Measurements from ENCODE around the gene ATRN.

The ATRN gene

GRCh38 chr20:3655131-3655405 lies 184.2 kb downstream of the ATRN start:
- TF ChIP-seq CTCF (IDR thresholded peaks at IDR 0.05; ENCODE audit: borderline replicate concordance, insufficient read depth, low read depth, low read length): no peak
- H3K4me3 ChIP-seq (ENCODE audit: low read depth, low read length): no peak overlapping the region

- TF ChIP-seq CTCF (IDR thresholded peaks at IDR 0.05; ENCODE audit: borderline replicate concordance, insufficient read depth, low read depth, low read length): no peak
- H3K4me3 ChIP-seq (ENCODE audit: low read depth, low read length): no peak overlapping the region
Observed at GRCh38 chr20:3658019-3658715, 187.3 kb downstream of the ATRN start.

- no peak overlapping the region for H3K4me3 ChIP-seq (ENCODE audit: low read depth, low read length)
- no peak for TF ChIP-seq CTCF (IDR thresholded peaks at IDR 0.05; ENCODE audit: borderline replicate concordance, insufficient read depth, low read depth, low read length)
Observed at GRCh38 chr20:3658716-3659491, 188.1 kb downstream of the ATRN start.

- no peak for TF ChIP-seq CTCF (IDR thresholded peaks at IDR 0.05; ENCODE audit: borderline replicate concordance, insufficient read depth, low read depth, low read length)
- no peak overlapping the region for H3K4me3 ChIP-seq (ENCODE audit: low read depth, low read length)
Observed at GRCh38 chr20:3659492-3660261, 188.9 kb downstream of the ATRN start.

- no peak overlapping the region for H3K4me3 ChIP-seq (ENCODE audit: low read depth, low read length)
- no peak for TF ChIP-seq CTCF (IDR thresholded peaks at IDR 0.05; ENCODE audit: borderline replicate concordance, insufficient read depth, low read depth, low read length)
Observed at GRCh38 chr20:3660262-3661059, 189.6 kb downstream of the ATRN start.

- H3K4me3 ChIP-seq (ENCODE audit: low read depth, low read length): no peak overlapping the region
- no peak for TF ChIP-seq CTCF (IDR thresholded peaks at IDR 0.05; ENCODE audit: borderline replicate concordance, insufficient read depth, low read depth, low read length)
Observed at GRCh38 chr20:3661060-3661813, 190.4 kb downstream of the ATRN start.

Measured in GM12875 (cell line).